H9 (cell line): ENCODE data around the gene OXSR1. TPM values are rescaled to one million over a fixed set of nuclear protein-coding genes. Genes with fewer than 3 reads are reported as not detected.

Experiments
- DNase-seq: peaks from one replicate; pipeline ENCODE4 v3.0.0-alpha.2; 2017
- H2AFZ ChIP-seq: one replicate; pipeline ENCODE4 v1.6.1; 2013; ENCODE audit warnings: mild to moderate bottlenecking, low read length, control low read depth, moderate library complexity
- H2AK5ac ChIP-seq: 2 replicates; pipeline ENCODE4 v1.6.1; 2013; ENCODE audit warnings: low read length, control low read depth, mixed read lengths; ENCODE audit not compliant: insufficient read length
- H2BK120ac ChIP-seq: one replicate; pipeline ENCODE4 v1.6.1; 2013; ENCODE audit warnings: low read depth, mild to moderate bottlenecking, low read length, control low read depth, inconsistent platforms; ENCODE audit not compliant: poor library complexity, severe bottlenecking
- H2BK12ac ChIP-seq: 2 replicates; pipeline ENCODE4 v1.6.1; 2013; ENCODE audit warnings: low read length, control low read depth, mixed read lengths, low read depth; ENCODE audit not compliant: insufficient read length
- H2BK15ac ChIP-seq: 2 replicates; pipeline ENCODE4 v1.6.1; 2013; ENCODE audit warnings: low read depth, low read length, control low read depth
- H2BK20ac ChIP-seq: one replicate; pipeline ENCODE4 v1.6.1; 2013; ENCODE audit warnings: low read depth, mild to moderate bottlenecking, low read length, control low read depth, inconsistent platforms; ENCODE audit not compliant: poor library complexity, severe bottlenecking
- H2BK5ac ChIP-seq: 2 replicates; pipeline ENCODE4 v1.6.1; 2013; ENCODE audit warnings: low read length, control low read depth, mixed read lengths; ENCODE audit not compliant: insufficient read length
- H3K14ac ChIP-seq: 2 replicates; pipeline ENCODE4 v1.6.1; 2013; ENCODE audit warnings: low read length, control low read depth; ENCODE audit not compliant: insufficient read depth
- H3K18ac ChIP-seq: 2 replicates; pipeline ENCODE4 v1.6.1; 2013; ENCODE audit warnings: low read depth, mild to moderate bottlenecking, mixed read lengths, low read length, control low read depth; ENCODE audit not compliant: insufficient read length
- H3K23ac ChIP-seq: 2 replicates; pipeline ENCODE4 v1.6.1; 2013; ENCODE audit warnings: low read length, control low read depth, mixed read lengths, low read depth; ENCODE audit not compliant: insufficient read length
- H3K23me2 ChIP-seq: 2 replicates; pipeline ENCODE4 v1.6.1; 2013; ENCODE audit warnings: low read depth, mild to moderate bottlenecking, mixed read lengths, low read length, control low read depth; ENCODE audit not compliant: insufficient read length, poor library complexity, severe bottlenecking
- H3K27ac ChIP-seq: 2 replicates; pipeline ENCODE4 v1.5.1; 2013; ENCODE audit warnings: low read length, control low read depth, mixed read lengths, low read depth; ENCODE audit not compliant: insufficient read length
- H3K27me3 ChIP-seq: 2 replicates; pipeline ENCODE4 v1.6.1; 2013; ENCODE audit warnings: low read length, control low read depth, inconsistent platforms; ENCODE audit not compliant: insufficient read depth
- H3K4ac ChIP-seq: 2 replicates; pipeline ENCODE4 v1.6.1; 2013; ENCODE audit warnings: low read depth, mild to moderate bottlenecking, control low read depth, inconsistent platforms, low read length, moderate library complexity
- H3K4me1 ChIP-seq: 2 replicates; pipeline ENCODE4 v1.6.1; 2013; ENCODE audit warnings: low read length, control low read depth, inconsistent platforms; ENCODE audit not compliant: insufficient read depth
- H3K4me2 ChIP-seq: 2 replicates; pipeline ENCODE4 v1.6.1; 2013; ENCODE audit warnings: low read length, control low read depth, mixed read lengths; ENCODE audit not compliant: insufficient read length, insufficient read depth
- H3K56ac ChIP-seq: 2 replicates; pipeline ENCODE4 v1.6.1; 2013; ENCODE audit warnings: low read depth, mild to moderate bottlenecking, mixed read lengths, low read length, control low read depth; ENCODE audit not compliant: insufficient read length
- H3K79me1 ChIP-seq: 2 replicates; pipeline ENCODE4 v1.6.1; 2013; ENCODE audit warnings: low read depth, mild to moderate bottlenecking, moderate library complexity, low read length, control low read depth, inconsistent platforms; ENCODE audit not compliant: insufficient read depth, poor library complexity, severe bottlenecking
- H3K79me2 ChIP-seq: 2 replicates; pipeline ENCODE4 v1.6.1; 2013; ENCODE audit warnings: low read length, control low read depth, inconsistent platforms; ENCODE audit not compliant: insufficient read depth
- H3K9ac ChIP-seq: 2 replicates; pipeline ENCODE4 v1.6.1; 2013; ENCODE audit warnings: low read length, control low read depth, mixed read lengths; ENCODE audit not compliant: insufficient read length; ENCODE audit errors: extremely low read depth
- H3K9me3 ChIP-seq: one replicate; pipeline ENCODE4 v1.6.1; 2013; ENCODE audit warnings: low read depth, low read length, inconsistent platforms; ENCODE audit not compliant: control insufficient read depth
- H3T11ph ChIP-seq: one replicate; pipeline ENCODE4 v1.6.1; 2013; ENCODE audit warnings: mild to moderate bottlenecking, low read length, control low read depth, inconsistent platforms
- H4K20me1 ChIP-seq: one replicate; pipeline ENCODE4 v1.6.1; 2013; ENCODE audit not compliant: control insufficient read depth, insufficient read length, insufficient read depth
- H4K5ac ChIP-seq: 2 replicates; pipeline ENCODE4 v1.6.1; 2013; ENCODE audit warnings: low read depth, mild to moderate bottlenecking, mixed read lengths, low read length, control low read depth; ENCODE audit not compliant: insufficient read length
- H4K8ac ChIP-seq: replicated peaks from 2 replicates; pipeline ENCODE4 v1.6.1; 2013; ENCODE audit warnings: low read length, control low read depth, mixed read lengths, low read depth; ENCODE audit not compliant: insufficient read length
- H4K91ac ChIP-seq: 2 replicates; pipeline ENCODE4 v1.6.1; 2013; ENCODE audit warnings: low read depth, mild to moderate bottlenecking, moderate library complexity, mixed read lengths, low read length, control low read depth; ENCODE audit not compliant: insufficient read length
- H3K27ac Mint-ChIP-seq, 3 experiments: 2 replicates in 2 of 3; 3 replicates in 1 of 3; pipeline ENCODE4 v1.8.0; 2020 to 2021; ENCODE audit warnings: mixed read lengths in 3 of 3, mild to moderate bottlenecking in 1 of 3, moderate library complexity in 1 of 3
- H3K27me3 Mint-ChIP-seq: 2 replicates; pipeline ENCODE4 v1.8.0; 2021; ENCODE audit warnings: low read depth, mild to moderate bottlenecking, moderate library complexity, mixed read lengths
- H3K36me3 Mint-ChIP-seq, 3 experiments: 2 replicates in 2 of 3; 3 replicates in 1 of 3; pipeline ENCODE4 v1.8.0; 2020 to 2021; ENCODE audit warnings: low read depth in 3 of 3, mixed read lengths in 3 of 3; ENCODE audit not compliant: insufficient read depth in 1 of 3
- H3K4me1 Mint-ChIP-seq, 2 experiments: 2 replicates each; pipeline ENCODE4 v1.8.0; 2020; ENCODE audit warnings: mixed read lengths in 2 of 2
- H3K4me3 Mint-ChIP-seq, 2 experiments: 2 replicates in 1 of 2; 3 replicates in 1 of 2; pipeline ENCODE4 v1.8.0; 2020 to 2021; ENCODE audit warnings: mild to moderate bottlenecking in 2 of 2, mixed read lengths in 2 of 2, moderate library complexity in 1 of 2
- H3K9me3 Mint-ChIP-seq, 2 experiments: 2 replicates in 1 of 2; 3 replicates in 1 of 2; pipeline ENCODE4 v1.8.0; 2020; ENCODE audit warnings: mild to moderate bottlenecking in 2 of 2, mixed read lengths in 2 of 2, moderate library complexity in 1 of 2
- total RNA-seq: library from RNA; stranded (reverse); gene quantifications from 2 replicates; pipeline ENCODE4 v1.2.1, GENCODE V29; 2021
- TF ChIP-seq, protein P1 (sequence below): fragments of 200-600 bp; sonication (generic); conservative IDR thresholded peaks from 3 replicates; pipeline ENCODE4 v1.8.0; 2021; ENCODE audit warnings: antibody characterized with exemption, mild to moderate bottlenecking

OXSR1 gene
- total RNA-seq, 1 experiment from 2014 or later: 54.1 TPM

DNA sequence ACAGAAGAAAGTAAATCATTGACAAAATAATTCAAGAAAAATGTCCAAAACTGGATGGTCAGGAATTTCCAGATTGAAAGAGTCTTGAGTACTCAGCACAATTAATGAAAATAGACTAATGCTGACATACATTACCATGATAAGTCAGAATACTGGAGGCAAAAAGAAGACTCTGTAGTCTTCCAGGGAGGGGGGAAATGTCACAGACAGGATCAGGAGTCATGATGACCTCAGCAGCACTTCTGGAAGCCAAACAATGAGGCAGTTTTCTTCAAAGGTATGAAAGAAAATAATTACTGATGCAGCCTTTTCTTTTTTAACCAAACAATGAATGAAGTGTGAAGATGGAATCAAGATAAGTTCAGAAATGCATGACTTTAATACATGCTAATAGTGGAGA lies 70.1 kb downstream of the OXSR1 start:
- H3K9me3 ChIP-seq: no peaks in the 10 kb centered on the region
- DNase-seq: no peak
- H3K79me2 ChIP-seq: no peaks in the 10 kb centered on the region
- H3K27me3 ChIP-seq: no peaks in the 10 kb centered on the region
- no peak overlapping the region for H3K56ac ChIP-seq
- H4K20me1 ChIP-seq: peaks cover 4% of the 10 kb centered on the region
- H2BK15ac ChIP-seq: no peak overlapping the region
- no peak overlapping the region for H4K91ac ChIP-seq
- no peak overlapping the region for H3K4ac ChIP-seq
- Mint-ChIP-seq H3K27me3 (no peaks in the 10 kb centered on the region), H3K27ac (no peak overlapping the region), H3K4me3 (no peak overlapping the region), H3K9me3 (peaks cover 0 to 4% of the 10 kb centered on the region in 2 experiments; a peak in 3 of 5 replicates), H3K4me1 (no peaks in the 10 kb centered on the region), H3K36me3 (peaks cover 36 to 79% (median 56%) of the 10 kb centered on the region in 3 experiments)
- H2BK120ac ChIP-seq: no peak overlapping the region
- H3T11ph ChIP-seq: no peak overlapping the region
- no peaks in the 10 kb centered on the region for H3K23me2 ChIP-seq
- TF ChIP-seq, protein P1, sequence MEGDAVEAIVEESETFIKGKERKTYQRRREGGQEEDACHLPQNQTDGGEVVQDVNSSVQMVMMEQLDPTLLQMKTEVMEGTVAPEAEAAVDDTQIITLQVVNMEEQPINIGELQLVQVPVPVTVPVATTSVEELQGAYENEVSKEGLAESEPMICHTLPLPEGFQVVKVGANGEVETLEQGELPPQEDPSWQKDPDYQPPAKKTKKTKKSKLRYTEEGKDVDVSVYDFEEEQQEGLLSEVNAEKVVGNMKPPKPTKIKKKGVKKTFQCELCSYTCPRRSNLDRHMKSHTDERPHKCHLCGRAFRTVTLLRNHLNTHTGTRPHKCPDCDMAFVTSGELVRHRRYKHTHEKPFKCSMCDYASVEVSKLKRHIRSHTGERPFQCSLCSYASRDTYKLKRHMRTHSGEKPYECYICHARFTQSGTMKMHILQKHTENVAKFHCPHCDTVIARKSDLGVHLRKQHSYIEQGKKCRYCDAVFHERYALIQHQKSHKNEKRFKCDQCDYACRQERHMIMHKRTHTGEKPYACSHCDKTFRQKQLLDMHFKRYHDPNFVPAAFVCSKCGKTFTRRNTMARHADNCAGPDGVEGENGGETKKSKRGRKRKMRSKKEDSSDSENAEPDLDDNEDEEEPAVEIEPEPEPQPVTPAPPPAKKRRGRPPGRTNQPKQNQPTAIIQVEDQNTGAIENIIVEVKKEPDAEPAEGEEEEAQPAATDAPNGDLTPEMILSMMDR: no peak
- H3K4me2 ChIP-seq: no peak overlapping the region
- H3K18ac ChIP-seq: no peak overlapping the region
- no peak overlapping the region for H3K27ac ChIP-seq
- H2BK20ac ChIP-seq: no peak overlapping the region
- H3K23ac ChIP-seq: no peak overlapping the region
- H4K5ac ChIP-seq: no peak overlapping the region
- H3K9ac ChIP-seq: no peak overlapping the region
- H4K8ac ChIP-seq: no peak overlapping the region
- no peak overlapping the region for H3K14ac ChIP-seq
- no peak overlapping the region for H2AK5ac ChIP-seq
- H2BK12ac ChIP-seq: no peak overlapping the region
- no peaks in the 10 kb centered on the region for H3K79me1 ChIP-seq
- no peaks in the 10 kb centered on the region for H3K4me1 ChIP-seq
- H2BK5ac ChIP-seq: no peak overlapping the region
- H2AFZ ChIP-seq: no peak overlapping the region
